Keratinocyte (primary cell): ENCODE results near the gene ORMDL3.

Experiments
- EZH2 ChIP-seq: IDR thresholded peaks from one replicate; pipeline ENCODE4 v1.6.1; 2012; ENCODE audit warnings: inconsistent platforms, mild to moderate bottlenecking, low read length, moderate library complexity
- TF ChIP-seq, protein P1 (sequence below), 3 experiments: IDR thresholded peaks in 1 of 3; conservative IDR thresholded peaks in 1 of 3; optimal IDR thresholded peaks in 1 of 3; 2 replicates in 2 of 3; 3 replicates in 1 of 3; pipeline versions ENCODE3 to v1.5.1; 2011; ENCODE audit warnings: low read length in 3 of 3, mild to moderate bottlenecking in 3 of 3, moderate library complexity in 2 of 3, control low read depth in 1 of 3, inconsistent platforms in 1 of 3; ENCODE audit not compliant: insufficient read depth in 2 of 3; ENCODE audit errors: extremely low read depth in 1 of 3

DNA sequence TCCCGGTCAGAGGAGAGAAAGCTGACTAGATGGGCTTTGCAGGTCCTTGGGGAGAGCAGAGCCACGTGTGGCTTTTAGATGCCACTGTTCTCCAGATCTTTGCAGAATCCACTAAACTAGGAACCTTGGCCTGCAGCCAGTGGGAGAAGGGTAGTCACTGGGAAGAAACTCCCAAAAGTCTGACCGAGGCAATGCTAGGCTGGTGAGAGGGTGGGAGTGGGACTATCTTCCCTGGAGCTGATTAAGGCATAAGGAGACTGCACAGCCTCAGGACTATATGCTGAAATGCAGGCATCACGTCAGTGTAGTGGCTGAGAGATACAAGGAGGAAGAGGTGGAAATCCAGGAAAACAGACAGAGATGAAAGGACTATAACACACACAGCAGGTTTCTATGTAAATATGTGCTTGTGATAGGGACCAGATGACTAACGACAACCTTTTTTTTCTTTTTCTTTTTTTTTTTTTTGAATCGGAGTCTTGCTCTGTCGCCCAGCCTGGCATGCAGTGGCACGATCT, 33.2 kb upstream of the ORMDL3 start:
- TF ChIP-seq, protein P1, sequence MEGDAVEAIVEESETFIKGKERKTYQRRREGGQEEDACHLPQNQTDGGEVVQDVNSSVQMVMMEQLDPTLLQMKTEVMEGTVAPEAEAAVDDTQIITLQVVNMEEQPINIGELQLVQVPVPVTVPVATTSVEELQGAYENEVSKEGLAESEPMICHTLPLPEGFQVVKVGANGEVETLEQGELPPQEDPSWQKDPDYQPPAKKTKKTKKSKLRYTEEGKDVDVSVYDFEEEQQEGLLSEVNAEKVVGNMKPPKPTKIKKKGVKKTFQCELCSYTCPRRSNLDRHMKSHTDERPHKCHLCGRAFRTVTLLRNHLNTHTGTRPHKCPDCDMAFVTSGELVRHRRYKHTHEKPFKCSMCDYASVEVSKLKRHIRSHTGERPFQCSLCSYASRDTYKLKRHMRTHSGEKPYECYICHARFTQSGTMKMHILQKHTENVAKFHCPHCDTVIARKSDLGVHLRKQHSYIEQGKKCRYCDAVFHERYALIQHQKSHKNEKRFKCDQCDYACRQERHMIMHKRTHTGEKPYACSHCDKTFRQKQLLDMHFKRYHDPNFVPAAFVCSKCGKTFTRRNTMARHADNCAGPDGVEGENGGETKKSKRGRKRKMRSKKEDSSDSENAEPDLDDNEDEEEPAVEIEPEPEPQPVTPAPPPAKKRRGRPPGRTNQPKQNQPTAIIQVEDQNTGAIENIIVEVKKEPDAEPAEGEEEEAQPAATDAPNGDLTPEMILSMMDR (optimal IDR thresholded peaks at IDR 0.05 in 1 of 3, IDR thresholded peaks at IDR 0.05 in 1 of 3, conservative IDR thresholded peaks at IDR 0.05 in 1 of 3; ENCODE audit: extremely low read depth in 1 of 3, insufficient read depth in 2 of 3, low read length in 3 of 3): no peak
- TF ChIP-seq EZH2: no peak
